Measurements from ENCODE around the gene ZIC2. TPM values are rescaled to one million over a fixed set of nuclear protein-coding genes. Genes with fewer than 3 reads are reported as not detected.

ZIC2 gene
- total RNA-seq, 1 experiment from 2014 or later = 3.5 TPM

DNA sequence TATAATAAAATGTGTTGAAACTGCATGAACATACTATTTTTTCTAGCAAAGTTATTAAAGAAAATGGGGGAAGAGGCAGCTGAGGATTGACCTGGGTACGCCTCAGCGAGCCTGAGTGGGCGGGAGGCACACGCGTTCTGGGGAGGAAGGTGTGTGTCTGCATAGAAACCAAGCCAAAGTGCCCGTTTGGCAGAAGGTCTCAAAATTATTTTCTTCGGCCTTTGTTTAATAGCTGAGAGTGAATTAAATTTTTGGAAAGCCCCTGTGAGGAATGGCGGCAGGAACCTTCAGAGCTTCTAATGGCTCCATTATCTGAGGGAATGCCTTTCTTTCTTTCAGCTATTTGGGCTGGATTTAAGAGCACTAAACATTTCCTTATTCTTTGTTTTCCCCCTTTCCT is 5.2 kb downstream of the ZIC2 start:
- peaks cover 4% of the 10 kb centered on the region for H3K36me3 Mint-ChIP-seq (ENCODE audit: insufficient read depth, unreplicated experiment)
- no peak overlapping the region for H3K27ac Mint-ChIP-seq (ENCODE audit: unreplicated experiment)
- BruUV-seq (replicated peaks) = no TSS peak
- TF ChIP-seq, protein P1, sequence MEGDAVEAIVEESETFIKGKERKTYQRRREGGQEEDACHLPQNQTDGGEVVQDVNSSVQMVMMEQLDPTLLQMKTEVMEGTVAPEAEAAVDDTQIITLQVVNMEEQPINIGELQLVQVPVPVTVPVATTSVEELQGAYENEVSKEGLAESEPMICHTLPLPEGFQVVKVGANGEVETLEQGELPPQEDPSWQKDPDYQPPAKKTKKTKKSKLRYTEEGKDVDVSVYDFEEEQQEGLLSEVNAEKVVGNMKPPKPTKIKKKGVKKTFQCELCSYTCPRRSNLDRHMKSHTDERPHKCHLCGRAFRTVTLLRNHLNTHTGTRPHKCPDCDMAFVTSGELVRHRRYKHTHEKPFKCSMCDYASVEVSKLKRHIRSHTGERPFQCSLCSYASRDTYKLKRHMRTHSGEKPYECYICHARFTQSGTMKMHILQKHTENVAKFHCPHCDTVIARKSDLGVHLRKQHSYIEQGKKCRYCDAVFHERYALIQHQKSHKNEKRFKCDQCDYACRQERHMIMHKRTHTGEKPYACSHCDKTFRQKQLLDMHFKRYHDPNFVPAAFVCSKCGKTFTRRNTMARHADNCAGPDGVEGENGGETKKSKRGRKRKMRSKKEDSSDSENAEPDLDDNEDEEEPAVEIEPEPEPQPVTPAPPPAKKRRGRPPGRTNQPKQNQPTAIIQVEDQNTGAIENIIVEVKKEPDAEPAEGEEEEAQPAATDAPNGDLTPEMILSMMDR (IDR thresholded peaks at IDR 0.05; ENCODE audit: unreplicated experiment) = no peak
- CTCF ChIA-PET = interaction anchor here (0.6 kb wide), 1 partner anchor 17 kb away, joined by 4 read pairs; no protein-coding TSS in a partner anchor
- H3K27me3 Mint-ChIP-seq (ENCODE audit: unreplicated experiment) = no peaks in the 10 kb centered on the region
- DNase-seq = no peak
- intact Hi-C loops (cut with micrococcal nuclease; ENCODE audit: unreplicated experiment) = no loop called here
- no peaks in the 10 kb centered on the region for H3K4me1 Mint-ChIP-seq (ENCODE audit: low read depth, unreplicated experiment)
- H3K9me3 Mint-ChIP-seq (ENCODE audit: low read depth, unreplicated experiment) = no peaks in the 10 kb centered on the region
- no peak overlapping the region for H3K4me3 Mint-ChIP-seq (ENCODE audit: low read depth, unreplicated experiment)

DNA sequence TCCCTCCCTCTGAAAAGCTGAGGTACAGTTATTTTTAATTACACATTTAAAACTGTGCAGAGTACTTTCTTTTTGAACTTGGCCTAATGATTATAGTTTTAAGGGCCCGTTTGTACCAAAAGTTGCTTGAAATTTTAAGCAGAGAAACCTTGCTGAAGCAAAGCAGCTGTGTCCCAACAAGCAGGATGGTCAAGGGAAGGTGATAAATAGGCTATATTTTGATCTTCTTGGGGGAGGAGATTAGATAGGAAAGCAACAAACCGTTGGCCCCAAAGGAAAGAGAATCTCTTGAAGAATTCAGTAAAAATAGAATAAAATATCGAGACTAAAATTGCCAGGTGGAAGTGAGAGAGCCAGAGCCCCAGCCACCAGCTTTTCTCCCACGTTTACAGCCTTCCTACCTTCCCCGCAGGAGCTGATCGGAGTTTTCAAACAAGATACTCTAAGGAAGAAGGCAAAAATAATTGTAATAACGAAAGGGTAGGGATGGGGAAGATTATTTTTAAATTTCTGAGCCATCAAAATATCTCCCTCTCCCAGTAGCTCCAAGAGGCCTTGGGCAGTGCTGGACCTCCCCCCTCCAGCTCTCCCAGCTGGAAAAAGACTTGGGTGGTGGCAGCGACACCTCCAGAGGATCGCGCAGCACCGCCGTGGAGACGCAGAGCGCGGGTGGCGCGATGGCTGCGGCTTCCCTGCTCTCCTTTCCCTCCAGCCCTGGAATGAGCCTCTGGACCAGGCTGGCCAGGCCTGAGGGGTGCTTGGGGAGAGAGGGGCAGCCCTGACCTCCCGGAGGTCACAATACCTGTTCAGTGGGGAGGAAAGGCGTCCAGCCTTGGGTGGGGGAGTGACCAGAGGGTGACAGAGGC is 5.8 kb downstream of the ZIC2 start:
- peaks cover 4% of the 10 kb centered on the region for H3K36me3 Mint-ChIP-seq (ENCODE audit: insufficient read depth, unreplicated experiment)
- H3K27me3 Mint-ChIP-seq (ENCODE audit: unreplicated experiment) = no peaks in the 10 kb centered on the region
- CTCF ChIA-PET = interaction anchor here (0.6 kb wide), 1 partner anchor 17 kb away, joined by 4 read pairs; no protein-coding TSS in a partner anchor
- TF ChIP-seq, protein P1 (IDR thresholded peaks at IDR 0.05; ENCODE audit: unreplicated experiment) = no peak
- no peaks in the 10 kb centered on the region for H3K4me1 Mint-ChIP-seq (ENCODE audit: low read depth, unreplicated experiment)
- no peak overlapping the region for H3K4me3 Mint-ChIP-seq (ENCODE audit: low read depth, unreplicated experiment)
- DNase-seq = no peak
- H3K27ac Mint-ChIP-seq (ENCODE audit: unreplicated experiment) = no peak overlapping the region
- no peaks in the 10 kb centered on the region for H3K9me3 Mint-ChIP-seq (ENCODE audit: low read depth, unreplicated experiment)
- no TSS peak for BruUV-seq (replicated peaks)
- intact Hi-C loops (cut with micrococcal nuclease; ENCODE audit: unreplicated experiment) = no loop called here

DNA sequence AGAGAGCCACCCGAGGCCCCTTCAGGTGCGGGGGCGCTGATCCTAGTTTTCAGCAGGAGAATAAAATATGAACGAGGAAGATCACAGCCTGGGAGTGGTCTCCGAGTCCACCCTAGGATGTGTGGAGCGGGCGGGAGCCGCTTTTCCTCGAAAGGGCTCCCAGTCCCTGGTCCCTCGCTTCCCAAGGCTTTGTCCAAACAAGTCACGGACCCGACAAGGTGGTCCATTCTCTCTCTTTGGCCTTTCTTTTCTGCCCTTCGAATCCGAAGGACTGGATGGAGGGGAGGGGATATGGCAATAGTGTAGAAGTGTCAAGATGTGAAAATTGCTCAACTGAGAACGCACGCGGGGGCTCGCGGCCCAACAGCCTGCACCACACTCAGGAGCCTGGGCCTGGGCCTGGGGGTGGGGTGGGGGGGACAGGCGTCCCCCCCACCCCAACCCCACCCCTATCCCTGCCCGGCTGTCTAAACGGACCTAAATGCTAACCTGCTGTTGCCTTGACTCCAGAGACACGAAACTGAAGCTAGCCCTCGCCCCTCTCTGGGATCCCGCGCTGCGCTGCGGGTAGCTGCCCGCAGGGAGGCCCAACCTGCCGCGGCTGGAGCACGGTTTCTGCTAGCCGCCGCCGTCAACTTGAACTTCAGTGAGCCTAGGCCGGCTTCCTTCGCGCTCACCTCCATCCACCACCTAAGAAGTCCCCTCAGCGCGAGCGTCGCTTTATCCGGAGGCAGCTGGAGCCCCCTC is 7.1 kb downstream of the ZIC2 start:
- no peak overlapping the region for H3K4me3 Mint-ChIP-seq (ENCODE audit: low read depth, unreplicated experiment)
- H3K9me3 Mint-ChIP-seq (ENCODE audit: low read depth, unreplicated experiment) = no peaks in the 10 kb centered on the region
- no peak for DNase-seq
- no peaks in the 10 kb centered on the region for H3K27me3 Mint-ChIP-seq (ENCODE audit: unreplicated experiment)
- H3K27ac Mint-ChIP-seq (ENCODE audit: unreplicated experiment) = no peak overlapping the region
- intact Hi-C loops (cut with micrococcal nuclease; ENCODE audit: unreplicated experiment) = no loop called here
- H3K4me1 Mint-ChIP-seq (ENCODE audit: low read depth, unreplicated experiment) = peaks cover 7% of the 10 kb centered on the region
- CTCF ChIA-PET = no interaction called here
- TF ChIP-seq, protein P1 (IDR thresholded peaks at IDR 0.05; ENCODE audit: unreplicated experiment) = no peak
- H3K36me3 Mint-ChIP-seq (ENCODE audit: insufficient read depth, unreplicated experiment) = peaks cover under 1% of the 10 kb centered on the region
- BruUV-seq (replicated peaks) = no TSS peak

DNA sequence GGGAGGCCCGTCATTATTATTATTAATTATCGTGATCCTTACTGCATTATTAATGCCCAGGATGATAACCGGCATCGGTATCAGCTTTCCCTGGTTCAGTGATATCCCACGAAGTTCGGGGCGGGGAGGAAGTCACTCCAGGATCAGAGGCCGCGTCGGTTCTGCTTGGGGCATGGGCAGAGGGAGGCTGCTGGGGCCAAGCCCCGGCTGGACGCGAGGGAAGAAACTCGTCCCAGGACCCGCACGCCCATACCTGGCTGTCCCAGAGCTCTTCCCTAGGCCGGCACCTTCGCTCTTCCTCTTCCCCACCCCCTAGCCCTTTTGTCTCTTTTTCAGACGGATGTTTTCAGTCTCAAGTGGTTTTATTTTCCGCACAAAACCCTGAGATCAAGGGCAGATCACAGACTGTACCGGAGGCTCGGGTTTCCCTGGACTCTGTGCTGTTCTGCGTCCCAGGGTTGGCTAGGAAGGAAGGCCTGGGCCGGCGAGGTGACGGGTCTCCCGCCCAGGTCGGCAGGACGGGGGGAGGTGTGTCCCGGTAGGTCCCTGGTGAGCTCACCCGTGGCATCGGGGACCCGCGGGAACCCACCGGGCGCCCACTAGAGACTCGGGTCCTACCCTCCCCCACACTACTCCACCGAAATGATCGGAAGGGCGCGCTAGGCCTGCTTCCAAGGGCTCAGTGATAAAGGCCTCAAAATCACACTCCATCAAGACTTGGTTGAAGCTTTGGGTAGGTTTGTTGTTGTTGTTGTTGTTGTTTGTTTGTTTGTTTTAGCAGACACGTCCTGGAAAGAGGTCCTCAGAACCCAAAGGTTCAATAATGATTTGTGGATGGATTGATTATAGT is 7.9 kb downstream of the ZIC2 start:
- no TSS peak for BruUV-seq (replicated peaks)
- H3K27ac Mint-ChIP-seq (ENCODE audit: unreplicated experiment) = no peak overlapping the region
- intact Hi-C loops (cut with micrococcal nuclease; ENCODE audit: unreplicated experiment) = no loop called here
- H3K27me3 Mint-ChIP-seq (ENCODE audit: unreplicated experiment) = no peaks in the 10 kb centered on the region
- CTCF ChIA-PET = no interaction called here
- H3K9me3 Mint-ChIP-seq (ENCODE audit: low read depth, unreplicated experiment) = no peaks in the 10 kb centered on the region
- no peaks in the 10 kb centered on the region for H3K36me3 Mint-ChIP-seq (ENCODE audit: insufficient read depth, unreplicated experiment)
- H3K4me3 Mint-ChIP-seq (ENCODE audit: low read depth, unreplicated experiment) = no peak overlapping the region
- TF ChIP-seq, protein P1 (IDR thresholded peaks at IDR 0.05; ENCODE audit: unreplicated experiment) = no peak
- peaks cover 7% of the 10 kb centered on the region for H3K4me1 Mint-ChIP-seq (ENCODE audit: low read depth, unreplicated experiment)
- no peak for DNase-seq
